Liver (tissue), 9 donors: ENCODE results near the gene LARGE1. TPM values are rescaled to one million over a fixed set of nuclear protein-coding genes. Genes with fewer than 3 reads are reported as not detected.

Experiments used
- DNase-seq: peaks from one replicate; pipeline ENCODE4 v3.0.0-alpha.2; 2017; ENCODE audit warnings: low spot score
- H3K27ac ChIP-seq, 2 donors: one replicate each; pipeline ENCODE4 v1.7.0; 2013; ENCODE audit warnings: inconsistent platforms in 2 of 2, low read length in 2 of 2, control low read depth in 1 of 2, low read depth in 1 of 2, mild to moderate bottlenecking in 1 of 2
- H3K27me3 ChIP-seq, 4 donors: one replicate each; pipeline versions ENCODE4 v1.6.1 to v1.7.0; 2013; ENCODE audit warnings: low read length in 3 of 4, inconsistent platforms in 1 of 4, mild to moderate bottlenecking in 1 of 4, moderate library complexity in 1 of 4; ENCODE audit not compliant: control insufficient read depth in 4 of 4, insufficient read depth in 4 of 4
- H3K36me3 ChIP-seq, 4 donors: one replicate each; pipeline versions ENCODE4 v1.6.1 to v1.7.0; 2013; ENCODE audit warnings: low read length in 3 of 4, mild to moderate bottlenecking in 3 of 4, low read depth in 1 of 4, moderate library complexity in 1 of 4; ENCODE audit not compliant: control insufficient read depth in 4 of 4, insufficient read depth in 3 of 4
- H3K4me1 ChIP-seq, 4 donors: one replicate each; pipeline versions ENCODE4 v1.6.1 to v1.7.0; 2013; ENCODE audit warnings: low read length in 3 of 4, mild to moderate bottlenecking in 3 of 4, moderate library complexity in 1 of 4; ENCODE audit not compliant: control insufficient read depth in 4 of 4, insufficient read depth in 4 of 4
- H3K4me3 ChIP-seq, 3 donors: one replicate each; pipeline versions ENCODE4 v1.6.1 to v1.7.0; 2013; ENCODE audit warnings: low read length in 3 of 3, control low read depth in 1 of 3, low read depth in 1 of 3, mild to moderate bottlenecking in 1 of 3
- H3K9ac ChIP-seq, 2 donors: one replicate each; pipeline ENCODE4 v1.7.0; 2013; ENCODE audit warnings: low read length in 2 of 2, mild to moderate bottlenecking in 2 of 2, moderate library complexity in 2 of 2, control low read depth in 1 of 2, low read depth in 1 of 2
- H3K9me3 ChIP-seq, 4 donors: one replicate each; pipeline versions ENCODE4 v1.6.1 to v1.7.0; 2013; ENCODE audit warnings: low read length in 3 of 4; ENCODE audit not compliant: control insufficient read depth in 4 of 4
- ATF3 ChIP-seq: IDR thresholded peaks from 2 replicates; pipeline ENCODE4 v1.6.1; 2016; ENCODE audit warnings: antibody characterized with exemption
- CTCF ChIP-seq: fragments of 150-350 bp; IDR thresholded peaks from 2 replicates; pipeline ENCODE4 v1.5.1; 2017; ENCODE audit warnings: improper control_type of control experiment, low read depth, low read length; ENCODE audit not compliant: missing input control
- EGR1 ChIP-seq, 2 donors: IDR thresholded peaks; 2 replicates each; pipeline ENCODE4 v1.6.1; 2016 to 2018; ENCODE audit warnings: antibody characterized with exemption in 2 of 2, low read depth in 2 of 2
- FOXA1 ChIP-seq: IDR thresholded peaks from 2 replicates; pipeline ENCODE4 v1.6.1; 2016; ENCODE audit warnings: antibody characterized with exemption
- FOXA2 ChIP-seq: IDR thresholded peaks from 2 replicates; pipeline ENCODE4 v1.6.1; 2016; ENCODE audit warnings: antibody characterized with exemption
- GABPA ChIP-seq, 2 donors: IDR thresholded peaks in 1 of 2; conservative IDR thresholded peaks in 1 of 2; 2 replicates each; pipeline ENCODE4 v1.6.1; 2016; ENCODE audit warnings: antibody characterized with exemption in 2 of 2, mild to moderate bottlenecking in 1 of 2, moderate library complexity in 1 of 2
- HNF4A ChIP-seq, 2 donors: conservative IDR thresholded peaks; 2 replicates each; pipeline ENCODE4 v1.6.1; 2016; ENCODE audit warnings: antibody characterized with exemption in 2 of 2, mild to moderate bottlenecking in 2 of 2
- HNF4G ChIP-seq: IDR thresholded peaks from 2 replicates; pipeline ENCODE4 v1.6.1; 2016; ENCODE audit warnings: antibody characterized with exemption
- JUND ChIP-seq, 2 donors: IDR thresholded peaks; 2 replicates each; pipeline ENCODE4 v1.6.1; 2016; ENCODE audit warnings: antibody characterized with exemption in 2 of 2
- NR2F2 ChIP-seq: IDR thresholded peaks from 2 replicates; pipeline ENCODE4 v1.6.1; 2016; ENCODE audit warnings: antibody characterized with exemption
- RAD21 ChIP-seq, 2 donors: IDR thresholded peaks; 2 replicates each; pipeline ENCODE4 v1.6.1; 2016; ENCODE audit warnings: antibody characterized with exemption in 2 of 2, mild to moderate bottlenecking in 2 of 2
- REST ChIP-seq: IDR thresholded peaks from 2 replicates; pipeline ENCODE4 v1.6.1; 2016; ENCODE audit warnings: antibody characterized with exemption, mild to moderate bottlenecking
- RXRA ChIP-seq, 2 donors: IDR thresholded peaks; 2 replicates each; pipeline ENCODE4 v1.6.1; 2017 to 2018; ENCODE audit warnings: antibody characterized with exemption in 2 of 2, mild to moderate bottlenecking in 1 of 2
- SP1 ChIP-seq: IDR thresholded peaks from 2 replicates; pipeline ENCODE4 v1.6.1; 2018; ENCODE audit warnings: antibody characterized with exemption, mild to moderate bottlenecking
- TAF1 ChIP-seq: conservative IDR thresholded peaks from 2 replicates; pipeline ENCODE4 v1.6.1; 2016; ENCODE audit warnings: antibody characterized with exemption, mild to moderate bottlenecking
- WGBS: extraction: QIAGEN DNeasy Blood & Tissue Kit; methylation state at CpG from one replicate; pipeline ENCODE4 v1.1.7; 2013; 5-methylcytosine and 5-hydroxymethylcytosine counted together
- polyA plus RNA-seq, 2 donors: library from polyadenylated mRNA; stranded (reverse) in 1 of 2; unstranded in 1 of 2; fragments of 200-250 nt in 1 of 2; fragments of >200 nt in 1 of 2; fragmentation: Nextera tagmentation in 1 of 2; extraction: Ambion mirVana in 1 of 2; gene quantifications; one replicate each; pipeline versions ENCODE4 v1.2.1 to v1.2.3, GENCODE V29; 2013 to 2015
- total RNA-seq, 2 donors: library from RNA; depleted of rRNA; stranded (reverse); fragments of >200 nt; gene quantifications; one replicate each; pipeline ENCODE4 v1.2.3, GENCODE V29; 2014
- TF ChIP-seq, protein P1 (sequence below): IDR thresholded peaks from 2 replicates; pipeline ENCODE4 v1.6.1; 2016; ENCODE audit warnings: antibody characterized with exemption
- donor health status: healthy.
- donor health status: healthy.
- donor health status: healthy.
- donor health status: healthy.
- donor health status: healthy.

The LARGE1 gene
- total and polyA plus RNA-seq, 4 donors, result 2.3 to 14.1 (median 5.7) TPM

GRCh38 chr22:33779243-33779642 lies 141.0 kb downstream of the LARGE1 start:
- Histone ChIP-seq H3K27ac (no peak overlapping the region), H3K27me3 (no peaks in the 10 kb centered on the region), H3K4me1 (peaks cover 0 to 10% (median 6%) of the 10 kb centered on the region in 4 donors), H3K4me3 (no peak overlapping the region), H3K9ac (no peak overlapping the region), H3K9me3 (no peaks in the 10 kb centered on the region), H3K36me3 (peaks cover 0 to 1% (median 0%) of the 10 kb centered on the region in 4 donors)
- no peak for DNase-seq
- TF ChIP-seq GABPA (IDR thresholded peaks at IDR 0.05 in 1 of 2, conservative IDR thresholded peaks at IDR 0.05 in 1 of 2) (no peak), JUND (IDR thresholded peaks at IDR 0.05) (no peak), HNF4G (no peak), FOXA2 (no peak), ATF3 (no peak), REST (no peak), NR2F2 (no peak), CTCF (no peak), RXRA (IDR thresholded peaks at IDR 0.05) (no peak), FOXA1 (no peak), TAF1 (no peak), RAD21 (IDR thresholded peaks at IDR 0.05) (no peak)
- 85% methylated on average over 3 of the region's 3 CpGs for WGBS

GRCh38 chr22:33776491-33776890 lies 143.8 kb downstream of the LARGE1 start:
- Histone ChIP-seq H3K9me3 (no peaks in the 10 kb centered on the region), H3K36me3 (no peaks in the 10 kb centered on the region), H3K27me3 (no peaks in the 10 kb centered on the region), H3K4me3 (no peak overlapping the region), H3K4me1 (peaks cover 0 to 10% (median 6%) of the 10 kb centered on the region in 4 donors), H3K27ac (no peak overlapping the region), H3K9ac (no peak overlapping the region)
- DNase-seq, result no peak
- no peak for TF ChIP-seq TAF1
- TF ChIP-seq, protein P1, sequence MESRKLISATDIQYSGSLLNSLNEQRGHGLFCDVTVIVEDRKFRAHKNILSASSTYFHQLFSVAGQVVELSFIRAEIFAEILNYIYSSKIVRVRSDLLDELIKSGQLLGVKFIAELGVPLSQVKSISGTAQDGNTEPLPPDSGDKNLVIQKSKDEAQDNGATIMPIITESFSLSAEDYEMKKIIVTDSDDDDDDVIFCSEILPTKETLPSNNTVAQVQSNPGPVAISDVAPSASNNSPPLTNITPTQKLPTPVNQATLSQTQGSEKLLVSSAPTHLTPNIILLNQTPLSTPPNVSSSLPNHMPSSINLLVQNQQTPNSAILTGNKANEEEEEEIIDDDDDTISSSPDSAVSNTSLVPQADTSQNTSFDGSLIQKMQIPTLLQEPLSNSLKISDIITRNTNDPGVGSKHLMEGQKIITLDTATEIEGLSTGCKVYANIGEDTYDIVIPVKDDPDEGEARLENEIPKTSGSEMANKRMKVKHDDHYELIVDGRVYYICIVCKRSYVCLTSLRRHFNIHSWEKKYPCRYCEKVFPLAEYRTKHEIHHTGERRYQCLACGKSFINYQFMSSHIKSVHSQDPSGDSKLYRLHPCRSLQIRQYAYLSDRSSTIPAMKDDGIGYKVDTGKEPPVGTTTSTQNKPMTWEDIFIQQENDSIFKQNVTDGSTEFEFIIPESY, result no peak
- TF ChIP-seq JUND (IDR thresholded peaks at IDR 0.05), result no peak
- no peak for TF ChIP-seq EGR1 (IDR thresholded peaks at IDR 0.05; ENCODE audit: low read depth in 2 of 2)
- no peak for TF ChIP-seq SP1
- no peak for TF ChIP-seq HNF4G
- no peak for TF ChIP-seq FOXA1
- no peak for TF ChIP-seq HNF4A (conservative IDR thresholded peaks at IDR 0.05)
- 84% methylated on average over 7 of the region's 7 CpGs for WGBS
